ENCODE data around the gene HOXB9. TPM values are rescaled to one million over a fixed set of nuclear protein-coding genes. Genes with fewer than 3 reads are reported as not detected.

HOXB9 gene
- total RNA-seq, 1 donor from 2014 or later, result not detected

GRCh38 chr17:48611681-48612455 lies 14.3 kb downstream of the HOXB9 start:
- no peak for DNase-seq (ENCODE audit: low read depth, low spot score)

DNA sequence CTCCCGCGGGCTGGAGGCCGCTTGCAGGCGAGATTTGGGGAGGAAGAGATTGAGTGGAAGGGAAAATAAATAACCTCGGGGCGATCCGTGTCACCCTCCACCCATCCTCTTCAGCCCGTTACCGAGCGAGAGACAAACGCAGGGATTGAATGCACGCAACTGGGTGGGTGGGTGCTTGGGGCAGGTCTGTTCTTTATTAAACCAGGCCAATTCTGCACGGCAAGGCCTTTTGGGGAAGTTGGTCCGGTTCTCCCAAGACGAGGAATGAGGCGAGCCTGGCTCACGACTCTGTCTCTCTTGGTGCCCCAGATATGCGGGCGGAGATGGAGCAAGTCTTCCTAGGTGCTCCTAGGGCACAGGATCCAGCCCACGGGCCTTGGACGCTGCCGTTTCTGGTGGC lies 14.9 kb downstream of the HOXB9 start:
- DNase-seq (ENCODE audit: low read depth, low spot score), result no peak

DNA sequence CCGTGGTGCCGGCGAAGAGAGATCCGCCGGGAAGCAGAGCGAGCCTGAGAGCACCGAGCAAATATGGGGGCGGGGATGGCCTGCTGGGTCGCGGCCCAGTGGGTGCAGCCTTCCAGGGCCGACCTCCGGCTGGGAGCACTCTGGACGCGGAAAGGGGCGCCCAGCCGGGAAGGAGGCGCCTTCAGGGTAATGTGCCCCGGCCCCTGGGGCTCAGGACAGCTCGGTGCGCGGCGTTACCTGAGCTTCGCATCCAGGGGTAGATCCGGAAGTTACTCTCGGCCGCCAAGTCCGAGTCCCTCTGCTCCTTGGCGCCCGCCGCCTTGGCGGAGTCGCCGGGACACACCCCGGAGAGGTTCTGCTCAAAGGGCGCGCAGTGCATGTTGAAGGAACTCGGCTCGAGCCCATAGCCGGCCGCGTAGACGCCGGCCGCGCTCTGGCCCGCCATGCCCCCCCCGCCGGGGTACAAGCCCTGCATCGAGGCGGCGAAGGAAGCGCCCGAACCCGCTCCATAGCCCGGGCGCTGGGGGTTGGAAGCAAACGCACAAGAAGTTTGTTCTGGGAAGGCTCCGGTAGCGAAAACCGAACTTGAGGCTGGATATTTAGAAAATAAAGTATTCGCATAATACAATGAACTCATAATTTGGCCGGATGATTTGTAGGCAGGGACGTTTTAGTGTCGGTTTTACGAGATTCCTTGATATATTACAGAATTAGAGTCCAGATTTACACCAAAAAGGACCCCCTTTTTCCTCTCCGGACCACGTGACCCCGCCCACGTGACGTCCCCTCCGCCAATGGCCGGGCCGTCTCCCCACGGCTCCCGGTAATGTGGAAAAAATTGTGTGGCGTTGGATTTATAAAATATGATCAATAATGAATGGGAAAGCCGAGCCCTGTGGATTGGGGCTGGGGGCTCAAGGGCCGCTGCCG lies 15.6 kb downstream of the HOXB9 start, which contains the start of gene HOXB7:
Gene HOXB7, minus strand, starts transcription at position 736 of the 930 bp plus-strand sequence. Its CDS starts 99 bp downstream, at position 637.
- no peak for DNase-seq (ENCODE audit: low read depth, low spot score)

DNA sequence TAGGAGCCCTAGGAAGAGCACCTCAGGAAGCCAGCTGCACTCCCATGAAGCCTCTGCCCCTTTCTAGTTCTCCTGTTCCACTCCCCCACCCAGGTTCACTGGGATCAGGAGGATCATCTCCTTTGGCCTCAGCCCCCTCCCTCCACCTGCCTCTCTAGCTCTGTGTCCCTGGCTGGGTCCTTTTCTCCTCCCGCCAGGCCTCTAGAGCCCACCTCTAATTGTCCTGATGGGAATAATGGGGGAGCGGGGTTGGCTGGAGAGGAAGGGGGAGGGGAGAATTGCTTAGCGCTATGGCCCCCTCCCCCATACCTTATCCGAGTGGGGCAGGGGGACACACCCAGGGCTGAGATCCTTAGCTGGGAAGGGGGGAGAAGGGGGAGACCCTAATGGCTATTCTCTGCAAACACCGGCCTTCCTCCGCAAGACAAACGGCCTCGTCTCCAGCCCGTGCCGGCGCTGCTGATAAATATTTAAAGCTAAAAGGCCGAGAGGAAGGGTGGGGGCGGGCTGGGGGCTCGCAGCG lies 16.3 kb downstream of the HOXB9 start:
- DNase-seq (ENCODE audit: low read depth, low spot score), result no peak

DNA sequence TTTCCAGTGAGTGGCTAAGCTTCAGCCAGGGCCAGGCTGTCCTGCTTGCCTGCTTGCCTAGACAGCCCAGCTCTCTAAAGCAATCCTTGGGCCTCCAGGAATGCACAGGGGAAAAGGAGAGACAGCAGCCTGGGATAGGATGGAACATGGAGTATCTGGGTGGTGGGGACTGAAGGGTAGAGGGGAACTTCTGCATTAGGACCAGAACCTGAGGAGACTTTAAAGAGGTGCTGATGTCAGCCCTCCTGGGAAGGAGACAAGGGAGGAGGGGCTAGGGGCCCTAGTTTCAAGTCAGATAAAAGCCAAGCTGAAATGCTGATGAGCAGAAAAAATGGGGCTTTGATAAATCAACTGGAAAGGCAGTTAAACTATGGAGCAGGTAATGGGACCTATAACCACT lies 17.1 kb downstream of the HOXB9 start:
- no peak for DNase-seq (ENCODE audit: low read depth, low spot score)

- DNase-seq (ENCODE audit: low read depth, low spot score), result no peak
Observed at GRCh38 chr17:48608494-48608834, 17.7 kb downstream of the HOXB9 start.

DNA sequence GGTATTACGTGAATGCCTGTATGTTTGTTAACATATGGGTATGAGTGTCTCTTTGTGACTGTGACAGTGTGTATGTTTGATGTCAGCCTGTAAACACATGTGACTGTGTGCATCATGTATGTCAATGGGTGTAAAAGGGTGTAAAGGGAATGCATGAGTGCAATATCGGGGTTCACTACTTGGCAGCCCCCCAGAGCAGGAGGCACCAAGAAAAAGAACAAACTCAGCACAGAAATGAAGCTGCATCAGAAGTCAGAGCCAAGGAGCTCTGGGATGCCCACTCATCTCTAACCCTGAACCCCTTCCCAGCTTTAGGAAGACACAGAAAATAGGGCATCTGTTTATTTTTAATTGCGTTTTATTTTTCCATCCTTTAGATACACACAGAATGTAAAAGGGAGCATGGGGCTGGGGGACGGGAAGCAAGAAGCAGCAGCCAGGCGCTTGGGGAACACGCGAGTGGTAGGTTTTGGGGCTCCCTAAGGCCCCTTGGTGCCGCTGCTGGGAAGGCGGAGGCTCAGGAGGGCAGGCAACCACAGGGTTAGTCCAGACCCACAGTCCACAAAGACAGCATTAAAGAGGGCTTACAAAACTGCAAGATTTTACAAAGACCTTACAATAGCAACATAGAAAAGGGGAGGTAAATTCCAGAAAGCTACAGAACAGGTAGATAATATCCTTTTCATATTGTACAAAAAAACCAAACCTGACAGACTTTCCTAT lies 19.1 kb downstream of the HOXB9 start:
- no peak for DNase-seq (ENCODE audit: low read depth, low spot score)

DNA sequence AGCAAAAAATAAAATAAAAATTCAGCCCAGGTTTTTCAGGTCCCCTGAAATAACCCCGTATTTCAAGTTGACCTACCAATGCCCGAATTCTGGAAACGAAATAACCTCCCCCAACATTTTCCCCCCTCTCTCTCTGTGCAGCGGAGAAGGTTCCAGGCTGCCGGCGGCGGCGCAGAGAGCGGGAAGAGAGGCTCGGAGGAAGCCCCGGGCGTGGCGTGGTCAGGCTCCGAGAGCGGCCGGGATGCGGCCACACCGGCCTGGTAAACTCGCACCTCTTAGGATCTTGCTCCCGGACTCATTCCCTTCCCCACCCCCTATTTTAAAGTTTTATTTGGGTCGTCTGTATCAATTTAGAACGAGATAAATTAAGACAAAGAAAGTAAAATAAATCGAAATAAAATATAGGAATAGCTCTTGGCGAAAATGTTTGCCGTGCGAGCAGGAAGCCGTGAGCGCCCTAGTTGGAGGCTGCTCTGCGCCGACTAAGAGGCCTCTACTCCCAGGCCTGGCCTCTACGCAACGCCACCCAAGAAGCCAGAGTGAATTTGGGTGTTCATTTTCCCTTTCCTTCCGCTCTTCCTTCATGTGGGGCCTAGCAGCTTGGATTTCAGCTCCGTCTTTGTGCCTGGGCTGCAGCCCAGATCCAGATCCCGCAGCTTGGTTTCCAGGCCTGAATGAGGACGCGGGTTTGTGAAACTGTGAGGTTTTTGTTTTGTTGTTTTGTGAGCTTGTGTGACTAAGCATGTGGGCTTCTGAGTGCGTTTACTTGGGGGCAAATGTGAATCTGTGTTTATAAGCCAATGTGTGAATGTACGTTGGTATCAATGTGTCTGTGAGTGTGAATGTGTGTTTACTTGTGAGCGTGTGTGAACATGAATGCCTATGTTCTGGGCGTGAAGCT lies 19.9 kb downstream of the HOXB9 start:
- no peak for DNase-seq (ENCODE audit: low read depth, low spot score)

- no peak for DNase-seq (ENCODE audit: low read depth, low spot score)
Observed at GRCh38 chr17:48605409-48605919, 20.7 kb downstream of the HOXB9 start.

DNA sequence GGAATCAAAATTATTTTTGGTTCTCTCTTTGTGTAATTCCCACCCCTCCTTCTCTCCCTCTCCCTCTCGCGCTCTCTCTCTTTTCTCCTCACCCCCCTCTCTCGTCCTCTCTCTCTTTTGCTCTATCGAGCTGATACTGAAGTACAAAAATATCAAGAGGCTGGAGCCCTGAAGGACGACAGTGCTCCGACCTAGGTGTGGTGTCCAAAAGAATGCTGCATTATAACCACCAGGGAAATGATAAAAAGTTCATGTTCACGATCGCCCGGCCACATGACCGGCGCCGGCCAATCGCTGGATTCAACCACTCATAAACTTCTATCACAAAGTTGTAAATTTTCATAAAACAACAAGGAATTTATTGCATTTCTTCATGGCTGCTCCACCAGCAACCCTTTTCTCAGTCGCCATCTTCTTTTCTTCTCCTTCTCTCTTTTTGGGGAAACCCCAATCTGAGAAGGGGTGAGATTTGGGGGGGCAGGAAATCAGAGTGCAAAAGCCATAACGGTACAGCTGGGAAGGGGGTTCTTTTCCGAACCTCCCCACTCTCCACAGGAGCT lies 21.3 kb downstream of the HOXB9 start, which contains the start of gene HOXB6:
Gene HOXB6, minus strand, starts transcription at position 217 of the 560 bp plus-strand sequence. CDS start 6,836 bp downstream, outside the sequence.
- no peak for DNase-seq (ENCODE audit: low read depth, low spot score)

GRCh38 chr17:48603959-48604769 lies 22.0 kb downstream of the HOXB9 start:
- DNase-seq (ENCODE audit: low read depth, low spot score), result no peak

DNA sequence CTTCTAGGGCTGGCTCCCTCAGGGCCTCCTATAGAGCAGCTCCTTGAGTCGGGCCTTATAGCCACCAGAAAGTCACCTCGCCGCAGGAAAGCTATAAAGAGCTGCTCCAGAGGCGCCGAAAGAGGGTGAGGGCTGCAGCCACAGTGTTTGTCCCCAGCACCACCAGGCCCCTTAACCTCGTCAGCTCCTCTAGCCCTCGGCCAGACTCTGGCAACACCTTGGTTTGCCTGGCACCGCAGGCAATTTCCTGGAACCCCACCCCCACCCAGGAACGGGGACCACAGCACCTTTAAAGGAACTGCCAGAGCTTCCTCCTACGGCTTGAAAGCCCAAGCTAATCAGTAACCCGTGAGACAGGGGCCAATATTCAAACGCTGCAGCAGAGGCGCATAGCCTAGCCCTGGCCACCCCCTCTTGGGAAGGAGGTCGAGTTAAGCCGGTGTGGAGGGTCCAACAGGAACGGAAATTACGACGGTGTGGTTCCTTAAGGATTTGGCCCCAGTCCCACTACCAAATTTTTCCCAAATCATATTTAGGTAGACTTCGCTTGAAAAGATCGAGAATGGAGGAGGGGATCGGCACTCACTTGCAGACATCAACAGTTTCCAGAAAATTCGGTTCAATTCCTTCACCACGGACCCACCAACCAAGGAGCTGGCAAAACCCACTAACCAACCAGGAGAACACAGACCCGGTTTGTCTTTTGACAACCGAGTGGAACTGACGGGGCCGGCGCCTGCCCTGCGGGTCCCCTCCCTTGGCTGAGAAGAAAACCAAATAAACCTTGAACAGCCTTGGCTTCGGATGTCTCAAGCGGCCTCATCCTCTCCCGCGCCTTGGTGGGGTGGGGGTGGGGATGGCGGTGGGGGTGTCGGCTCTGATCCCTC lies 24.4 kb downstream of the HOXB9 start:
- DNase-seq (ENCODE audit: low read depth, low spot score), result no peak

- DNase-seq (ENCODE audit: low read depth, low spot score), result no peak
Observed at GRCh38 chr17:48601207-48601538, 25.0 kb downstream of the HOXB9 start.

GRCh38 chr17:48600244-48601098 lies 25.7 kb downstream of the HOXB9 start:
- no peak for DNase-seq (ENCODE audit: low read depth, low spot score)

DNA sequence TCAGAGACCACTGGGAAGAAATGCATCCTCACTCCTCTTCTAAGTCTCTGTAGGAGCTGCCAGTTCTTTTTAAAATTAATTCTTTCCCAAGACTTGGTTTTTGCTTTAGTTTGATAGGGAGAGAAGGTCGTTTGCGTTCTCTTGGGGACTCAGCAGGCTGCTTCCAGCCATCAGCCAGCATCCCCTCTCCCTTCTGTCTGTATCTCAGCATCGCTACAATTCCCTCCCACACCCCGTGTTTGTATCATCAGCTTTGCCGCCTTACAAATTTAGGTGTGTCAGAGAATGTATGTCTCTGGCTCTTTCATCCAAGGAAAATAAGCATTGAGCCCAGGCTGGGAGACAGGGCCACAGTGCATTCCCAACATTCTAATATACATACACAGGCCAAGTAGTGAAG lies 26.8 kb downstream of the HOXB9 start:
- no peak for DNase-seq (ENCODE audit: low read depth, low spot score)

- no peak for DNase-seq (ENCODE audit: low read depth, low spot score)
Observed at GRCh38 chr17:48598736-48599135, 27.4 kb downstream of the HOXB9 start.

Measured in pulmonary artery endothelial cell (primary cell).